ENCODE measurements around the gene CYTL1.
"Not testable (repeated sequence)": the region's sequence is repeated elsewhere in the genome, so short reads cannot be mapped to it uniquely, and the experiment has no call there.

CYTL1 gene

GRCh38 chr4:5018096-5018495, 1.2 kb downstream of the CYTL1 start:
- DNase-seq (ENCODE audit: low read depth) = no peak
- TF ChIP-seq CTCF (IDR thresholded peaks at IDR 0.05; ENCODE audit: insufficient read depth, low read depth, low read length, missing control alignments) = no peak
- no peak overlapping the region for H3K4me3 ChIP-seq (ENCODE audit: low read length)

GRCh38 chr4:5014007-5014682, 5.1 kb downstream of the CYTL1 start:
- H3K4me3 ChIP-seq (ENCODE audit: low read length) = no peak overlapping the region
- no peak for TF ChIP-seq CTCF (IDR thresholded peaks at IDR 0.05; ENCODE audit: insufficient read depth, low read depth, low read length, missing control alignments)
- DNase-seq (ENCODE audit: low read depth) = no peak

- no peak for TF ChIP-seq CTCF (IDR thresholded peaks at IDR 0.05; ENCODE audit: insufficient read depth, low read depth, low read length, missing control alignments)
- DNase-seq (ENCODE audit: low read depth) = no peak
- no peak overlapping the region for H3K4me3 ChIP-seq (ENCODE audit: low read length)
Measured at GRCh38 chr4:5012958-5013357, 6.3 kb downstream of the CYTL1 start.

GRCh38 chr4:5012244-5012898, 6.9 kb downstream of the CYTL1 start:
- no peak for TF ChIP-seq CTCF (IDR thresholded peaks at IDR 0.05; ENCODE audit: insufficient read depth, low read depth, low read length, missing control alignments)
- H3K4me3 ChIP-seq (ENCODE audit: low read length) = no peak overlapping the region
- DNase-seq (ENCODE audit: low read depth) = no peak

- no peak overlapping the region for H3K4me3 ChIP-seq (ENCODE audit: low read length)
- no peak for TF ChIP-seq CTCF (IDR thresholded peaks at IDR 0.05; ENCODE audit: insufficient read depth, low read depth, low read length, missing control alignments)
Measured at GRCh38 chr4:5010984-5011383, 8.3 kb downstream of the CYTL1 start.

GRCh38 chr4:5009796-5010195, 9.5 kb downstream of the CYTL1 start:
- TF ChIP-seq CTCF (IDR thresholded peaks at IDR 0.05; ENCODE audit: insufficient read depth, low read depth, low read length, missing control alignments) = no peak
- no peak for DNase-seq (ENCODE audit: low read depth)
- H3K4me3 ChIP-seq (ENCODE audit: low read length) = no peak overlapping the region

More at GRCh38 chr4:5010984-5011383, 8.3 kb downstream of the CYTL1 start:
- DNase-seq (ENCODE audit: low read depth) = no peak

- not testable (repeated sequence) for DNase-seq (ENCODE audit: low read depth); H3K4me3 ChIP-seq (ENCODE audit: low read length)
Measured at GRCh38 chr4:5006932-5007331, 12.3 kb downstream of the CYTL1 start.
